ENCODE measurements around the gene CHAT.

The CHAT gene

GRCh38 chr10:49644035-49644646 lies 30.3 kb downstream of the CHAT start:
- POLR2A ChIA-PET (ENCODE audit: low non-redundant PET): no interaction called here
- CTCF ChIA-PET: no interaction called here
- TF ChIP-seq CTCF (conservative IDR thresholded peaks at IDR 0.05; ENCODE audit: low read depth): no peak
- DNase-seq (ENCODE audit: low spot score): no peak
- no peak overlapping the region for H3K27ac ChIP-seq

GRCh38 chr10:49645417-49645816 lies 31.6 kb downstream of the CHAT start:
- CTCF ChIA-PET: interaction anchor here (0.6 kb wide), 3 partner anchors 9 to 315 kb away, joined by 3 read pairs; no protein-coding TSS in a partner anchor

DNA sequence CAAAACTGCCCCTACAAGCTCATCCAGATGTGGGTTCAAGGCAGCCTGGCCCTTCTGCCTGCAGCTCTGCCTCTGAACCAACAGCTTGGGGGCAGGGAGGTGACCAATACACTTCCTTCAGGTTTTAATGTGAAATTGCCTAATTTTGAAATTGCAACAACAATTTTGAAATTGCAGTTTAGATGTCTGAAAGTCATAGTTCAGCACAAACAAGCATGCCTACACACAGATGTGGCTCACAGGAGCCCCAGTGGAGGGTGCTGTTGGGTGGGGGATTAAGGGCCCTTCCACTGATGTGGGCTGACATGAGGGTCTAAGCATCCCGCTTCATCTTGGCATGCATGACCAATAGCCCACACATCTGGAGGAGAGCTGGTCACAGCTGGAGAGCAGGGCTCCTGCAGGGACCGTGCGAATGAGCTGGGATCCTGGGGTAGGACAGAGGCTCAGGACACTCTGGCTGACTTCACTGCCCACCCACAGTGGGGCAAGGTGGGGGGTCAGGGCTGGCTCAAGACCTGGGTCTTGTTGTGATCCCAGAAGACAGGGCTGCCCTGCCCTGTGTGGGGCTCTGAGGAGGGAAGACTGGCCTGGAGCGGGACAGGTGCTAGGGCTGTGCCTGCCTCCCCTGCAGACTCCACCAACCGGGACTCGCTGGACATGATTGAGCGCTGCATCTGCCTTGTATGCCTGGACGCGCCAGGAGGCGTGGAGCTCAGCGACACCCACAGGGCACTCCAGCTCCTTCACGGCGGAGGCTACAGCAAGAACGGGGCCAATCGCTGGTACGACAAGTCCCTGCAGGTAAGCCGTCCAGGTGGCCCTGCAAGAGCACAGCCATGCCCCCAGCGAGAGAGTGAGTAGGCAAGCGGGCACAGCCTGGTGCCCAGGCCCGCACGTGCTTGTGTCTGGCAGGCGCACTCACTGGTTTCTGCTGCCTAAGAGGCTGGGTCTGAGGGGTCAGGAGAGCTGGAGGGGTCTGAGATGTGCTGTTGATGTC lies 32.3 kb downstream of the CHAT start:
- TF ChIP-seq CTCF (conservative IDR thresholded peaks at IDR 0.05; ENCODE audit: low read depth): no peak
- DNase-seq (ENCODE audit: low spot score): no peak
- H3K27ac ChIP-seq: no peak overlapping the region
- ChIA-PET CTCF (interaction anchor here (0.6 kb wide), 3 partner anchors 8 to 316 kb away, joined by 3 read pairs; no protein-coding TSS in a partner anchor), POLR2A (ENCODE audit: low non-redundant PET) (no interaction called here)

More at GRCh38 chr10:49645417-49645816, 31.6 kb downstream of the CHAT start:
- POLR2A ChIA-PET (ENCODE audit: low non-redundant PET): no interaction called here
- no peak for TF ChIP-seq CTCF (conservative IDR thresholded peaks at IDR 0.05; ENCODE audit: low read depth)
- DNase-seq (ENCODE audit: low spot score): no peak
- H3K27ac ChIP-seq: no peak overlapping the region

DNA sequence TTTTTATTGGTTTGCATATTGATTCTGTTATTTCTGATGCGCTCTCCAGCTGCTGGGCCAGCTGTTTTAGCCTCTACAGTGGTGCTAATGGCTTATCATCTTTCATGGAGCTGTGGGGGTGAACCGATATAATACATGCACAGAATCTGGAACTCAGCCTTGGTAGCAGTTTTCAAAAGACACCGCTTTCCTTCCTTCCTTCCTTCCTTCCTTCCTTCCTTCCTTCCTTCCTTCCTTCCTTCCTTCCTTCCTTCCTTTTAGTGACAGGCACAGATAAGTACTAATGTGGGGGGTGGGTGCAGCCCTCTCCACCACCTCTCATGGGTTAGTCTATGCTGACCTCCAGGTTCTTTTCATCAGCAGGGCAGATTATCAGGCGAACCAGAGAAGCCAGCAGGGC lies 33.7 kb downstream of the CHAT start:
- no peak for TF ChIP-seq CTCF (conservative IDR thresholded peaks at IDR 0.05; ENCODE audit: low read depth)
- no peak overlapping the region for H3K27ac ChIP-seq
- CTCF ChIA-PET: no interaction called here
- POLR2A ChIA-PET (ENCODE audit: low non-redundant PET): no interaction called here
- no peak for DNase-seq (ENCODE audit: low spot score)

- no peak for TF ChIP-seq CTCF (conservative IDR thresholded peaks at IDR 0.05; ENCODE audit: low read depth)
- CTCF ChIA-PET: no interaction called here
- POLR2A ChIA-PET (ENCODE audit: low non-redundant PET): no interaction called here
These were observed 34.4 kb downstream of the CHAT start for GRCh38 chr10:49647985-49648795.

GRCh38 chr10:49649294-49649693 lies 35.5 kb downstream of the CHAT start:
- no peak for TF ChIP-seq CTCF (conservative IDR thresholded peaks at IDR 0.05; ENCODE audit: low read depth)
- POLR2A ChIA-PET (ENCODE audit: low non-redundant PET): no interaction called here
- H3K27ac ChIP-seq: no peak overlapping the region
- CTCF ChIA-PET: interaction anchor here (1.0 kb wide), 1 partner anchor 54 kb away, joined by 4 read pairs; no protein-coding TSS in a partner anchor
- no peak for DNase-seq (ENCODE audit: low spot score)

More at GRCh38 chr10:49647985-49648795, 34.4 kb downstream of the CHAT start:
- DNase-seq (ENCODE audit: low spot score): no peak
- no peak overlapping the region for H3K27ac ChIP-seq
